Vagina (tissue), 2 donors: Measurements from ENCODE around the gene ZNF516. TPM values are rescaled to one million over a fixed set of nuclear protein-coding genes. Genes with fewer than 3 reads are reported as not detected.
"Not testable (repeated sequence)": the region's sequence is repeated elsewhere in the genome, so short reads cannot be mapped to it uniquely, and the experiment has no call there.

Experiments used
- DNase-seq, 2 donors: peaks; one replicate each; pipeline ENCODE4 v3.0.0-alpha.2; 2017; ENCODE audit errors: extremely low spot score in 2 of 2
- H3K27ac ChIP-seq: fragments of 200-600 bp; sonication (generic); one replicate; pipeline ENCODE4 v1.5.1; 2019
- H3K27me3 ChIP-seq: fragments of 200-600 bp; sonication (generic); one replicate; pipeline ENCODE4 v1.5.1; 2019
- H3K36me3 ChIP-seq, 2 donors: fragments of 200-600 bp; sonication (generic); one replicate each; pipeline ENCODE4 v1.5.1; 2017 to 2019
- H3K4me1 ChIP-seq: fragments of 200-600 bp; sonication (generic); one replicate; pipeline ENCODE4 v1.5.1; 2019
- H3K4me3 ChIP-seq, 2 donors: fragments of 200-600 bp; sonication (generic); 1 replicate in 1 of 2; 2 replicates in 1 of 2; pipeline ENCODE4 v1.5.1; 2016 to 2019
- H3K9me3 ChIP-seq: fragments of 200-600 bp; sonication (generic); one replicate; pipeline ENCODE4 v1.5.1; 2019
- POLR2A ChIP-seq, 2 donors: fragments of 450-650 bp; IDR thresholded peaks; one replicate each; pipeline ENCODE4 v1.6.1; 2017; ENCODE audit warnings: antibody characterized with exemption in 2 of 2, mild to moderate bottlenecking in 2 of 2, moderate library complexity in 2 of 2
- POLR2AphosphoS5 ChIP-seq, 2 donors: sonication (generic); formaldehyde crosslinking; IDR thresholded peaks; one replicate each; pipeline ENCODE4 v1.9.0; 2017; ENCODE audit warnings: antibody characterized with exemption in 2 of 2, mild to moderate bottlenecking in 2 of 2, low read depth in 1 of 2; ENCODE audit not compliant: insufficient read depth in 1 of 2
- intact Hi-C: fragments of 100-400 bp; cut with DNase I; formaldehyde crosslinking; loops from one replicate; pipeline ENCODE4 v1.15.1; 2023
- total RNA-seq: library from RNA; depleted of rRNA; stranded (reverse); fragments of >200 nt; gene quantifications from one replicate; pipeline ENCODE4 v1.2.3, GENCODE V29; 2016
- TF ChIP-seq, protein P1 (sequence below), 3 experiments: fragments of 450-650 bp in 2 of 3; fragments of 200-600 bp in 1 of 3; sonication (generic) in 1 of 3; IDR thresholded peaks; one replicate each; pipeline ENCODE4 v1.5.1; 2017 to 2019; ENCODE audit warnings: antibody characterized with exemption in 3 of 3, mild to moderate bottlenecking in 2 of 3, moderate library complexity in 2 of 3

Gene ZNF516, protein sequence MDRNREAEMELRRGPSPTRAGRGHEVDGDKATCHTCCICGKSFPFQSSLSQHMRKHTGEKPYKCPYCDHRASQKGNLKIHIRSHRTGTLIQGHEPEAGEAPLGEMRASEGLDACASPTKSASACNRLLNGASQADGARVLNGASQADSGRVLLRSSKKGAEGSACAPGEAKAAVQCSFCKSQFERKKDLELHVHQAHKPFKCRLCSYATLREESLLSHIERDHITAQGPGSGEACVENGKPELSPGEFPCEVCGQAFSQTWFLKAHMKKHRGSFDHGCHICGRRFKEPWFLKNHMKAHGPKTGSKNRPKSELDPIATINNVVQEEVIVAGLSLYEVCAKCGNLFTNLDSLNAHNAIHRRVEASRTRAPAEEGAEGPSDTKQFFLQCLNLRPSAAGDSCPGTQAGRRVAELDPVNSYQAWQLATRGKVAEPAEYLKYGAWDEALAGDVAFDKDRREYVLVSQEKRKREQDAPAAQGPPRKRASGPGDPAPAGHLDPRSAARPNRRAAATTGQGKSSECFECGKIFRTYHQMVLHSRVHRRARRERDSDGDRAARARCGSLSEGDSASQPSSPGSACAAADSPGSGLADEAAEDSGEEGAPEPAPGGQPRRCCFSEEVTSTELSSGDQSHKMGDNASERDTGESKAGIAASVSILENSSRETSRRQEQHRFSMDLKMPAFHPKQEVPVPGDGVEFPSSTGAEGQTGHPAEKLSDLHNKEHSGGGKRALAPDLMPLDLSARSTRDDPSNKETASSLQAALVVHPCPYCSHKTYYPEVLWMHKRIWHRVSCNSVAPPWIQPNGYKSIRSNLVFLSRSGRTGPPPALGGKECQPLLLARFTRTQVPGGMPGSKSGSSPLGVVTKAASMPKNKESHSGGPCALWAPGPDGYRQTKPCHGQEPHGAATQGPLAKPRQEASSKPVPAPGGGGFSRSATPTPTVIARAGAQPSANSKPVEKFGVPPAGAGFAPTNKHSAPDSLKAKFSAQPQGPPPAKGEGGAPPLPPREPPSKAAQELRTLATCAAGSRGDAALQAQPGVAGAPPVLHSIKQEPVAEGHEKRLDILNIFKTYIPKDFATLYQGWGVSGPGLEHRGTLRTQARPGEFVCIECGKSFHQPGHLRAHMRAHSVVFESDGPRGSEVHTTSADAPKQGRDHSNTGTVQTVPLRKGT
- total RNA-seq = 46.4 TPM

- no peaks in the 10 kb centered on the region for H3K27me3 ChIP-seq
- no peak for DNase-seq
- peaks cover 13% of the 10 kb centered on the region for H3K4me1 ChIP-seq
- intact Hi-C loops = loop anchor here (10.0 kb wide), 1 partner anchor 80 kb away; no protein-coding TSS in a partner anchor
- peak within 1 kb of the TSS; percentile 79 to 99 for H3K4me3 ChIP-seq
- H3K9me3 ChIP-seq = no peaks in the 10 kb centered on the region
- peak in 1 of 2 donors; percentile 17 for TF ChIP-seq POLR2A (IDR thresholded peaks at IDR 0.05)
- TF ChIP-seq, protein P1, sequence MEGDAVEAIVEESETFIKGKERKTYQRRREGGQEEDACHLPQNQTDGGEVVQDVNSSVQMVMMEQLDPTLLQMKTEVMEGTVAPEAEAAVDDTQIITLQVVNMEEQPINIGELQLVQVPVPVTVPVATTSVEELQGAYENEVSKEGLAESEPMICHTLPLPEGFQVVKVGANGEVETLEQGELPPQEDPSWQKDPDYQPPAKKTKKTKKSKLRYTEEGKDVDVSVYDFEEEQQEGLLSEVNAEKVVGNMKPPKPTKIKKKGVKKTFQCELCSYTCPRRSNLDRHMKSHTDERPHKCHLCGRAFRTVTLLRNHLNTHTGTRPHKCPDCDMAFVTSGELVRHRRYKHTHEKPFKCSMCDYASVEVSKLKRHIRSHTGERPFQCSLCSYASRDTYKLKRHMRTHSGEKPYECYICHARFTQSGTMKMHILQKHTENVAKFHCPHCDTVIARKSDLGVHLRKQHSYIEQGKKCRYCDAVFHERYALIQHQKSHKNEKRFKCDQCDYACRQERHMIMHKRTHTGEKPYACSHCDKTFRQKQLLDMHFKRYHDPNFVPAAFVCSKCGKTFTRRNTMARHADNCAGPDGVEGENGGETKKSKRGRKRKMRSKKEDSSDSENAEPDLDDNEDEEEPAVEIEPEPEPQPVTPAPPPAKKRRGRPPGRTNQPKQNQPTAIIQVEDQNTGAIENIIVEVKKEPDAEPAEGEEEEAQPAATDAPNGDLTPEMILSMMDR (IDR thresholded peaks at IDR 0.05) = no peak
- TF ChIP-seq POLR2AphosphoS5 (IDR thresholded peaks at IDR 0.05; ENCODE audit: insufficient read depth in 1 of 2, low read depth in 1 of 2) = no peak
- no peaks in the 10 kb centered on the region for H3K36me3 ChIP-seq
- peak within 1 kb of the TSS; percentile 97 for H3K27ac ChIP-seq
These were observed at the start of gene ZNF516 for GRCh38 chr18:76495006-76495370. TSS of gene ZNF516 (minus strand) at chr18:76495242. CDS start at chr18:76443054, 52,188 bp downstream.

DNA sequence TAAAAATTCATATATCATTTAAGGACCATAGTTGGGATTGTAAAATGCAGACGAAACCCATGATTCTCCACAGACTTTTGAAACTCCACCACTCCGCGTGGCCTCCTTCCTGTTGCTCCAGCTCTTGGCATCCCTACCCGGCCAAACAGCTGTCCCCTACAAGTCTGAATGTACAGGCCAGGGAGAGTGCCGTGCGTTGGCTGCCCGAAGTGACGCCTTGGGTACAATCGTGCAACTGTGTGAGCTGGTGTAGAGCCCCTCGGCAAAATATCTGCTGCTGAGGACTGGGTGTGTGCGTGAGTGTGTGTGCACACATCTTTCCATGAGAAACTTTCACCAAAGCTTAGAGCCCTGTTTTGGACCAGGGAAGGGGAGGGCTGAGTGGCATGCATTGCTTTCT lies 43.8 kb upstream of the ZNF516 start:
- H3K27me3 ChIP-seq = no peaks in the 10 kb centered on the region
- no peaks in the 10 kb centered on the region for H3K4me1 ChIP-seq
- no peaks in the 10 kb centered on the region for H3K9me3 ChIP-seq
- no peak overlapping the region for H3K4me3 ChIP-seq
- DNase-seq = peak in 1 of 2 donors; percentile 67
- H3K27ac ChIP-seq = no peak overlapping the region
- TF ChIP-seq POLR2A (IDR thresholded peaks at IDR 0.05) = no peak
- TF ChIP-seq, protein P1 (IDR thresholded peaks at IDR 0.05) = no peak
- no peak for TF ChIP-seq POLR2AphosphoS5 (IDR thresholded peaks at IDR 0.05; ENCODE audit: insufficient read depth in 1 of 2, low read depth in 1 of 2)
- intact Hi-C loops = no loop called here
- no peaks in the 10 kb centered on the region for H3K36me3 ChIP-seq

DNA sequence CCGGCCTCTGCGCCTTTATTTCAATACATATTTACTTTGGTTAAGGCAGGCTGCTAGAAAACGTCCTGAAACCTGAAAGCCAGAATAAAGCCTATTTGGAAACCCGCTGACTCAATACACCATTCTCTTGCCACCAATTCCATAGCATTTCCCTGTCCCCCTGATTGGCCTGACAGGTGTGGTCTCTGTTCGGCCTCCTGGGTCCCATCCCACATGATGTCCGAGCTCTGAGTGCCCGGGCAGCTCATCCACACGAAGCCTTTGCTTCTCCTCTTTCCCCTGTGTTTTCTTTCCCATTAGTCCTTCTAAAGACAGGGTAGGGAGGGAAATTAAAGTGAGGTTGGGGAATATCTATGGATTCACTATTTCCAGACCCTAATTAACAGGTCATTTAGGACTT lies 42.6 kb upstream of the ZNF516 start:
- no peaks in the 10 kb centered on the region for H3K4me1 ChIP-seq
- no peaks in the 10 kb centered on the region for H3K9me3 ChIP-seq
- intact Hi-C loops = no loop called here
- H3K36me3 ChIP-seq = no peaks in the 10 kb centered on the region
- peak in 1 of 2 donors; percentile 34 for DNase-seq
- TF ChIP-seq POLR2AphosphoS5 (IDR thresholded peaks at IDR 0.05; ENCODE audit: insufficient read depth in 1 of 2, low read depth in 1 of 2) (no peak), POLR2A (IDR thresholded peaks at IDR 0.05) (no peak)
- TF ChIP-seq, protein P1 (IDR thresholded peaks at IDR 0.05) = no peak
- H3K27ac ChIP-seq = no peak overlapping the region
- no peaks in the 10 kb centered on the region for H3K27me3 ChIP-seq
- no peak overlapping the region for H3K4me3 ChIP-seq

DNA sequence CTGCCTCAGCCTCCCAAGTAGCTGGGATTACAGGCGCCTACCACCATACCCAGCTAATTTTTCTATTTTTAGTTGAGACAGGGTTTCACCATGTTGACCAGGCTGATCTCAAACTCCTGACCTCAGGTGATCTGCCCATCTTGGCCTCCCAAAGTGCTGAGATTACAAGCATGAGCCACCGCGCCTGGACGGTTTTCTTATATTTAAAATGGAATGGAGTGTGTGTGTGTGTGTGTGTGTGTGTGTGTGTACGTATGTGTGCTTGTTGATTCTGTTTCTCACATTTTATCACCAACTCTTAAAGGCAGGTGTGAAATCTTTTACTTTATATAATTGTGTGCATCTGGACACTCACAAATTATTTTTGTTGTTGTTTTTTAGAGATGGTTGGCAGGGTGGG lies 41.6 kb upstream of the ZNF516 start:
- intact Hi-C loops, DNase-seq, H3K4me3 ChIP-seq, H3K27ac ChIP-seq, H3K4me1 ChIP-seq, H3K36me3 ChIP-seq, H3K9me3 ChIP-seq, H3K27me3 ChIP-seq: not testable (repeated sequence)

- TF ChIP-seq, protein P1 (IDR thresholded peaks at IDR 0.05) = no peak
- TF ChIP-seq POLR2A (IDR thresholded peaks at IDR 0.05) = no peak
- TF ChIP-seq POLR2AphosphoS5 (IDR thresholded peaks at IDR 0.05; ENCODE audit: insufficient read depth in 1 of 2, low read depth in 1 of 2) = no peak
- no peak for DNase-seq
- peaks cover 16% of the 10 kb centered on the region for H3K4me1 ChIP-seq
- intact Hi-C loops = no loop called here
- H3K36me3 ChIP-seq = no peaks in the 10 kb centered on the region
- no peak overlapping the region for H3K27ac ChIP-seq
- no peak overlapping the region for H3K4me3 ChIP-seq
- no peaks in the 10 kb centered on the region for H3K9me3 ChIP-seq
- no peaks in the 10 kb centered on the region for H3K27me3 ChIP-seq
These were observed 37.8 kb upstream of the ZNF516 start for GRCh38 chr18:76532875-76533274.
